ENCODE data around the gene TCF12. TPM values are rescaled to one million over a fixed set of nuclear protein-coding genes. Genes with fewer than 3 reads are reported as not detected.
A peak's percentile ranks its signal among the peaks of the same experiment; 100 is the strongest.

Gene TCF12
- total RNA-seq, 2 experiments from 2014 or later = 55.8 to 59.4 TPM

DNA sequence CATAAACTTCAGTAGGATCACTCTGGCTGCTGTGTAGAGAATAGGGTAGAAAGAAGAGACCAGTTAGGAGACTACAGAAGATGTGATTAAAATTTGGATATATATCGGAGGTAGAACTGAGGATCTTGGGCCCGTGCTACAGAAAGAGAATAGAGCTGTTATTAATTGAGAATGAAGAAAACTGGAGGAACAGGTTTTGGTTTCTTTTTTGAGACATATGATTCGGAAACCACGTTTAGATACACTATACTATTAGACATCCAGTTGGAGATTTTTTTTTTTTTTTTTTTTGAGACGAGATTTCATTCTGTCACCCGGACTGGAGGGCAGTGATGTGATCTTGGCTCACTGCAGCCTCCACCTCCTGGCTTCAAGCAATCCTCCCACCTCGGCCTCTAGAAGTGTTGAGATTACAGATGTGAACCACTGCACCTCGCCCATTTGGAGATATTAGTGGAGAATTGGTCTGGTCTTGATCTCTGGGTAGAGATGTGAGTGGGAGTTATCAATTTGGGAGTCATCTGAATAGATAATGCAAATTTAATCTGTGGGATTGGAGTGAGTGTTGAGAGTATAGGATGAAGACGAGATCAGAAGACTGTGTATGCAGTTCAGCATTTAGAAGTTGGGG lies 50.9 kb downstream of the TCF12 start:
- H3K27ac Mint-ChIP-seq = no peak overlapping the region
- H3K4me3 Mint-ChIP-seq = no peak overlapping the region
- H3K4me1 Mint-ChIP-seq = peaks cover 58% of the 10 kb centered on the region

DNA sequence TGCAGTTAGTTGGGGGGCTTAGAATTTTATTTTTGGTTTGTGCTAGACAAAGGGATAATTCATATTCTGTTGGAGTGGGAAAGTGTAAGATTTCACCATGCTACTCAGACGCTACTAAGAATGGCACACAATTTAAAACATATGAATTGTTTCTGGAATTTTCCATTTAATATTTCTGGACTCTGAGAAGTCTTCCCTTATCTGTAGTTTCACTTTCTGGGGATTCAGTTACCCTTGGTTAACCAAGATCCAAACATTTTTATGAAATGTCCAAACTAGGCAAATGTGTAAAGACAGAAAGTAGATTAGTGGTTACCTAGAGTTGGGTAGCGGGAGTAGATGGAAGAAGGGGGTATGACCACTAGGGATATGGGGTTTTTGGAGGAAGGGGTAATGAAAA lies 53.1 kb downstream of the TCF12 start:
- H3K36me3 Mint-ChIP-seq = peaks cover 15% of the 10 kb centered on the region
- peaks cover 54% of the 10 kb centered on the region for H3K4me1 Mint-ChIP-seq
- peaks cover 4% of the 10 kb centered on the region for H3K9me3 Mint-ChIP-seq
- H3K4me3 Mint-ChIP-seq = no peak overlapping the region
- H3K27ac Mint-ChIP-seq = no peak overlapping the region
- no peaks in the 10 kb centered on the region for H3K27me3 Mint-ChIP-seq
- DNase-seq = no peak

More for the DNA sequence above, 50.9 kb downstream of the TCF12 start:
- H3K9me3 Mint-ChIP-seq = peaks cover 4% of the 10 kb centered on the region
- H3K27me3 Mint-ChIP-seq = no peaks in the 10 kb centered on the region
- DNase-seq = no peak
- H3K36me3 Mint-ChIP-seq = peaks cover 15% of the 10 kb centered on the region

DNA sequence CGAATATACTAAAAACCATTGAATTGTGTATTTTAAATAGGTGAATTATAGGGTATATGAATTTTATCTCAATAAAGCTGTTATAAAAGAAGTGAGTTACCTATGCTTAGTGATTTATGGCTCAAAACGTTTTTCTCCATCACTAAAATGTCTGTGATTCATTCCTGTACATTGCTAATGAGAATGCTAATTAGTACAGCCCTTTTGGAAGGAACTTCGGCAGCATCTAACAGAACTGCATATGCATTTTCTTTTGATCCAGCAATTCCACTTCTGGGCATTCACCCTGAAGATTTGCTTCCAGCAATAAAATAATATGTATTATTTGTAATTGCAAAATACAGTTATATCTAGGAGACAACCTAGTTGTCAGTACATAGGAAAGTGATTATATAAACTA lies 53.6 kb downstream of the TCF12 start:
- peaks cover 4% of the 10 kb centered on the region for H3K9me3 Mint-ChIP-seq
- H3K4me3 Mint-ChIP-seq = no peak overlapping the region
- H3K27me3 Mint-ChIP-seq = no peaks in the 10 kb centered on the region
- H3K27ac Mint-ChIP-seq = no peak overlapping the region
- H3K4me1 Mint-ChIP-seq = peaks cover 56% of the 10 kb centered on the region
- no peak for DNase-seq
- peaks cover 15% of the 10 kb centered on the region for H3K36me3 Mint-ChIP-seq

DNA sequence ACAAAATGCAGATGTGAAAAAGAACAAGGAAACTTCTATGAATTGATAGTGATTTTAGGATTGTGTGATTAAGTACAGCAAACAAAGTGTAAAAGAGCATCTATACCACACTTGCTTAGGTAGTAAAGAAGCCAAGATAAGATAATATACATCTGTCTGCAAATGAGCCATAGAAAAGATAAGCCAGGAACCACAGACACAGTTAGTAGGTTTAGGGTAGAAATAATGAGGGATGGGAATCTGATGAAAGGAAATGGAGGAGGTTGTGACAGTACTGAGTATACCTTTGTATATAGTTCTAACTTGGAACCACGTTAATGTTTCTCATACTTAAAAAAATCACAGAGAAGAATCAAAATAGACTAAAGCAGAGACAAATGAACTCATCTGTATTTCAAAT lies 54.0 kb downstream of the TCF12 start:
- Mint-ChIP-seq H3K4me3 (no peak overlapping the region), H3K9me3 (peaks cover 4% of the 10 kb centered on the region), H3K4me1 (peaks cover 55% of the 10 kb centered on the region), H3K36me3 (peaks cover 15% of the 10 kb centered on the region), H3K27me3 (no peaks in the 10 kb centered on the region), H3K27ac (peak overlapping the region; percentile 59)
- DNase-seq = no peak

DNA sequence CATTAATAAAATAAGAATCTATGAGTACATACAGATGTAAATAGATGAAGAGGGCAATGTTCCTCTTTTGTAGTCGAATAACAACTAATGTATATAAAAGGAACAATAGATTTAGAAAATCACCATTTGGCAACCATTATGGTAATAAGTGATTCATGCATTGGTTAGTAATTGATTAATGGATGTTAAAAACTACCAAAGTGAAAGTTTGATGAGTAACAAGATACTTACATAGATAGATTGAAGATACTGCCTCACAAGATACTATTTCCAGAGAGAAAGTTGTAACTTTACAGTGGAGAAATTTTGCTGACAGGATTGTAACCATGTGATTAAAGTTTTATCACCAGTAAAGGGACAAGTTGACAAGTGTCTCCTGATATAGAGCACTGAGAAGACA lies 55.0 kb downstream of the TCF12 start:
- H3K36me3 Mint-ChIP-seq = peaks cover 15% of the 10 kb centered on the region
- no peak overlapping the region for H3K27ac Mint-ChIP-seq
- no peaks in the 10 kb centered on the region for H3K27me3 Mint-ChIP-seq
- no peak overlapping the region for H3K4me3 Mint-ChIP-seq
- peaks cover 4% of the 10 kb centered on the region for H3K9me3 Mint-ChIP-seq
- no peak for DNase-seq
- H3K4me1 Mint-ChIP-seq = peaks cover 50% of the 10 kb centered on the region

DNA sequence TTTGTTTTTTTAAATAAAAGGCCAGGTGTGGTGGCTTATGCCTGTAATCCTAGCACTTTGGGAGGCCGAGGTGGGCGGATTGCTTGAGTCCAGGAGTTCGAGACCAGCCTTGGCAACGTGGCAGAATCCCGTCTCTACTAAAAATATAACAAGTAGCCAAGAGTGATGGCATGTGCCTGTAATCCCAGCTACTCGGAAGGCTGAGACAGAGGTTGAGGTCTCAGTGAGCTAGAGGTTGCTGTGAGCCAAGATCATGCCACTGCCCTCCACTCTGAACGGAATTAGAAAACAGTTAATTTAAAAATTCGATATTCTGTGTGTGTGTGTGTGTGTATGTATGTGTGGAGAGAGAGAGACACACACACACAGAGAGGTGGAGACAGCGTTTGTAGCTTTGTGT lies 58.8 kb downstream of the TCF12 start:
- Mint-ChIP-seq H3K27me3 (no peaks in the 10 kb centered on the region), H3K4me1 (peaks cover 42% of the 10 kb centered on the region), H3K36me3 (no peaks in the 10 kb centered on the region), H3K27ac (no peak overlapping the region), H3K4me3 (no peak overlapping the region), H3K9me3 (no peaks in the 10 kb centered on the region)
- DNase-seq = no peak

DNA sequence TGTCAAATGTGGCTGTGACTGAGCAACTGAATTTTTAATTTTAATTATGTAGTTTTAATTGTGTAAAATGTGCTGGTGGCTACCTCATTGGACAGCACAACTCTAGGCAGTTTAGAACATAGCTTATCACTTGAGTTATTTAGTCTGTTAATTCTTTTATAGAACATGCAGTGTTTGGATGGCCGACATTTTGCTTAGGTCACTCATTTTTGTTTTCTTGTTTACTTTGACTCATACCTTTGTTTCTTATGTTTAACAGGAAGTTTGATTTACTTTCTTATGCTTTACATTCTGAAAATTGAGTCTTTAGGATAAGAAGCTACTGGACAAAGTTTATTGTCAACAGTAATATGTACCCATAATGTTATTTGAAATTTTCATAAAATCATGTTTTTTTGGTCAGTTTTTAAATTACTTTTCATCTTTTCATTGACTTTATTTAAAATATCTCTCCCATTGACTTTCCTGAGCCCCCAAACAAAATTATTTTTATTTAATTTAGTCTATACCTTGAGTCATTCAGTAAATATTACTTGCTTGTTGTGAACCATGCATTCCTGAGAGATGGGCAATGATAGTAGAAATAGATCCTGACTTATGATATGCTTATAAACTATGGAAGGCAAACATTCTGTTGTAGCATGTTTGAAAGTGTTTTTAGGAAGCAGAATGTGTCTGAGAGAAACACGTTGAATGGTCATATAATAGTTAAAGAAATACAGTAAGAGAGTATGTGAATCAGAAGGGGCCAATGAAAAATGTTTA lies 60.6 kb downstream of the TCF12 start:
- DNase-seq = no peak
- Mint-ChIP-seq H3K27ac (no peak overlapping the region), H3K9me3 (no peaks in the 10 kb centered on the region), H3K36me3 (no peaks in the 10 kb centered on the region), H3K4me3 (no peak overlapping the region), H3K27me3 (no peaks in the 10 kb centered on the region), H3K4me1 (peaks cover 34% of the 10 kb centered on the region)

DNA sequence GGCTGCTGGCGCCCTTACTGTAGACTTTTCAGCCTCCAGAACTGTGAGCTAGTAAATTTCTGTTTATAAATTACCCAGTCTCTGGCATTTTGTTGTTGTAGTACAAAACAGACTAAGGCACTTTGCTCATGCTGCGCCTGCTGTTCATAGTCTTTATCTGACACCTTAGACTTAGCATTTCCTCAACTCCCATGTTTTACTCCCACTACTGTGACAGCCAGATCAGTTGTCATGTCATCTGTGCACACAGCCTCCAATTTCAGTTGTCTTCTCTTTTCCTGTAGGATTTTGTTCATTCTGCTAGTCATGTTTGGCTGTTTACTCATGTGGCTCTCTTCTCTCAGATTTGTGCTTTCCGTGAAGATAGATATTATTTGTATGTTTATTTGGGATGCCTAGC lies 62.0 kb downstream of the TCF12 start:
- Mint-ChIP-seq H3K36me3 (no peaks in the 10 kb centered on the region), H3K27ac (no peak overlapping the region), H3K9me3 (no peaks in the 10 kb centered on the region), H3K4me3 (no peak overlapping the region), H3K4me1 (peaks cover 44% of the 10 kb centered on the region), H3K27me3 (no peaks in the 10 kb centered on the region)
- no peak for DNase-seq

DNA sequence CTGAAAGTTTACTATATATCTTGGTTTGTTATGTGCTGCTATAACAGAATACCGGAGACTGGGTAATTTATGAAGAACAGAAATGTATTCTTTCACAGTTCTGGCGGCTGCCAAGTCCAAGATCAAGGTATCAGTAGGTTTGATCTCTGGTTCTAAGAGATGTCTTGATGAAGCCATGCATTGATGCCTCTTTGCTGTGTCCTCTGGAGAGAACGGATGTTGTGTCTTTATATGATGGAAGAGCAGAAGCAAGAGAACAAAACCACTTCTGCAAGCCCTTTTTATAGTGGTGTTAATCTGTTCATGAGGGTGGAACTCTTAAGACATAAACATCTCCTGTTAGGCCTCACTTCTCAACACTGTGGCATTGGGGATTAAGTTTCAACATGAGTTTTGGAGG lies 62.7 kb downstream of the TCF12 start:
- no peak for DNase-seq
- H3K36me3 Mint-ChIP-seq = no peaks in the 10 kb centered on the region
- H3K9me3 Mint-ChIP-seq = no peaks in the 10 kb centered on the region
- H3K27me3 Mint-ChIP-seq = no peaks in the 10 kb centered on the region
- no peak overlapping the region for H3K27ac Mint-ChIP-seq
- peaks cover 47% of the 10 kb centered on the region for H3K4me1 Mint-ChIP-seq
- no peak overlapping the region for H3K4me3 Mint-ChIP-seq

DNA sequence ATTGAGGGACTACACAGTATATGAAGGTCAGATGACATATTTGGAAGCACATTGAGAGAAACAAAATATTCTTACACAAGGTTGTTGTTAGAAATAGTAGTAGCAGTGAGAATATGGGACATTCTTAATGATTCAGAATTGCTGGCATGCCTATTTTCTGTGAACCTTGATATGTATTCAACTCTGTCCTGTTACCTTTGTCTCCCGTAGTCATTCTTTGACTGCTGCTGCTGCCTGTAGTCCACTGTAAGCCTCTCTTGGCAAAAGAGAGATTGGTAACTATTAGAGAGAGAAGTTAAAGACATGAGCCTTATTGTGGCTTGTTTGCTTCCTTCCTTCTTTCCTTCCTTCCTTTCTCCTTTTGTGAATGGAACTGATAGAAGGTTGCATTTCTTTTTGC lies 64.5 kb downstream of the TCF12 start:
- H3K27ac Mint-ChIP-seq = no peak overlapping the region
- H3K36me3 Mint-ChIP-seq = no peaks in the 10 kb centered on the region
- no peak for DNase-seq
- H3K4me3 Mint-ChIP-seq = no peak overlapping the region
- H3K4me1 Mint-ChIP-seq = peaks cover 56% of the 10 kb centered on the region
- no peaks in the 10 kb centered on the region for H3K27me3 Mint-ChIP-seq
- no peaks in the 10 kb centered on the region for H3K9me3 Mint-ChIP-seq

DNA sequence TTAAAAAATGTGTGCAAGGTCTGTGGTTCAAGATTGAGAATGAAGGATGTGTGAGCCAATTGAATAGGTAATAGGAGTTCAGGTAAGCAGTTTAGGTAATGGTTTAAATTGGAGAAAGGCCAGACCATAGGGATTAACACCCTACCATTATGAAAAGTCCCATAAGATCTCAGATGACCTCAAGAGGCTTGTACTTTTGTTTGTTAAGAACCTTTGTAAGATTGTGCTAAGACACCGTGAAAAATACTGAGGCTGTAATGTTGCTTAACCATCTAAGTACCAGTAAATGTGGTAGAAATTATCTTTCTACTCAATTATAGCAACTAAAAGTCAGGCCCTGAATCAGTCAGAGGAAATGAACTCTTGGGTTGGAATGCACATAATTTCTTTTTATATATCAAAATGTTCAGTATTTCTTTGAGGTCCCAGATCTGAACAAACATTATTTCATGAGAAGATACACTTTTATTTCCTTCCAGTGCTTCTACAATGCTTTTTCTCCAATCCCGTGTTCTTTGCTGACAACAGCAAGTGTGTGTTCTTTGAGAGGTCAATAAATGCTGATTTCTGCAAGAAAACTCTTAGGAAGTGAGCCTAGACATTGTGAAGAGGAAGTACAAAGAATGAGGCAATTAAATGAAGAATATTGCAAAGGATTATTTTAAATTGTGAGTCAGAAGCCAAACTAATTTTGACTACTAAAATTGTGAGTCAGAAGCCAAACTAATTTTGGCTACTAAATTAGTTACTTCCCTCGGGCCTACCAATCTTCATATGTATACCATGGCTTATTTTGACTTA lies 66.4 kb downstream of the TCF12 start:
- peak overlapping the region; percentile 8 for H3K27ac Mint-ChIP-seq
- no peaks in the 10 kb centered on the region for H3K27me3 Mint-ChIP-seq
- H3K4me3 Mint-ChIP-seq = no peak overlapping the region
- H3K9me3 Mint-ChIP-seq = no peaks in the 10 kb centered on the region
- H3K36me3 Mint-ChIP-seq = no peaks in the 10 kb centered on the region
- no peak for DNase-seq
- H3K4me1 Mint-ChIP-seq = peaks cover 64% of the 10 kb centered on the region

DNA sequence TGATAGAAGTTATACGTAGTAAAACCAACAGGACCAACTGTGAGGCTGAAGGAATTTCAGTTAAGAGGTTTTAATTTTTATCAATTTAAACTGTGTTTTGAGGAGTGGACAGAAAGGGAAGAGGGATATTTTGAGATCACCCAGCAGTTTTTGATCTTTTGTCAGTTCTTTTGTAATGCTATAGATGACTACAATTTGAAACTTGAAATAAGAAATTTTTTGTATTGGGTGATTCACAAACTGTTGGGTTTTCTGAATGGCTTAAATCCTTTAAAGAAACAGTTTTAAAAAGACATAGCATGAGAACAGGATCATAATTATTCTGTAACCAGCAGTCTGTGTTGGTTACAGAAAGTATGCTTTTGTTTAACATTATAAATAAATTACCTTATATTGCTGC lies 67.4 kb downstream of the TCF12 start:
- no peak for DNase-seq
- Mint-ChIP-seq H3K27ac (no peak overlapping the region), H3K9me3 (no peaks in the 10 kb centered on the region), H3K4me1 (peaks cover 60% of the 10 kb centered on the region), H3K36me3 (peaks cover under 1% of the 10 kb centered on the region), H3K27me3 (no peaks in the 10 kb centered on the region), H3K4me3 (no peak overlapping the region)

DNA sequence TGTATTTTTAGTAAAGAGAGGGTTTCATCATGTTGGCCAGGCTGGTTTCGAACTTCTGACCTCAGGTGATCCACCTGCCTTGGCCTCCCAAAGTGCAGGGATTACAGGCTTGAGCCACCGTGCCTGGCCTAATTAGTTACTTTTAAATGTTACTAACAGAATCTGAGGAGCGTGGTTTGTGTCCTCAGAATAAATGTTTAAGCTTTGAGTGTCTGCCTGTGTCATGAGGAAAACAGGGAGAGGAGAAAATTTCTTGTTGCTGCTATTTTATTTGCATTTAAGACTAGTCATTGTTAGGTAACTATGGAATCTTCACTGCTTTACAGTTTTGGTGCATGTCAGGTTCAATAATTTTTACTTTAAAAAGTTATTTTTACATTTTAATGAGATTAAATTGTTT lies 68.8 kb downstream of the TCF12 start:
- no peaks in the 10 kb centered on the region for H3K27me3 Mint-ChIP-seq
- H3K4me3 Mint-ChIP-seq = no peak overlapping the region
- no peaks in the 10 kb centered on the region for H3K9me3 Mint-ChIP-seq
- H3K4me1 Mint-ChIP-seq = peaks cover 54% of the 10 kb centered on the region
- H3K27ac Mint-ChIP-seq = no peak overlapping the region
- peaks cover 7% of the 10 kb centered on the region for H3K36me3 Mint-ChIP-seq
- DNase-seq = no peak

DNA sequence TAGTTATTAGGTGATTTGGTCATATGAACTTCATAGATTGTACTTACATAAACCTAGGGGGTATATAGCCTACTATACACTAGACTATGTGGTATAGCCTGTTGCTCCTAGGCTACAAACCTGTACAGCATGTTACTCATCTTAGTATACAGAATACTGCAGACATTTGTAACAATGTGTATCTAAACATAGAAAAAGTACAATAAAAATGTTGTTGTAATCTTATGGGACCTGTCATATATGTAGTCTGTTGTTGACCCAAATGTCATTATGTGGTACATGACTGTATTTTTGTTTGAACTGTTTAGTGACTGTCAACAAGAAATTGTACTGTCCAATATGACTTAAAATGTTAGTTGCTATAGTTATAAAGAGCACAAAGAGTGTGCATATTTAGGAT lies 69.8 kb downstream of the TCF12 start:
- Mint-ChIP-seq H3K36me3 (peaks cover 15% of the 10 kb centered on the region), H3K4me1 (peaks cover 53% of the 10 kb centered on the region), H3K27ac (no peak overlapping the region), H3K9me3 (no peaks in the 10 kb centered on the region), H3K27me3 (no peaks in the 10 kb centered on the region), H3K4me3 (no peak overlapping the region)
- DNase-seq = no peak

DNA sequence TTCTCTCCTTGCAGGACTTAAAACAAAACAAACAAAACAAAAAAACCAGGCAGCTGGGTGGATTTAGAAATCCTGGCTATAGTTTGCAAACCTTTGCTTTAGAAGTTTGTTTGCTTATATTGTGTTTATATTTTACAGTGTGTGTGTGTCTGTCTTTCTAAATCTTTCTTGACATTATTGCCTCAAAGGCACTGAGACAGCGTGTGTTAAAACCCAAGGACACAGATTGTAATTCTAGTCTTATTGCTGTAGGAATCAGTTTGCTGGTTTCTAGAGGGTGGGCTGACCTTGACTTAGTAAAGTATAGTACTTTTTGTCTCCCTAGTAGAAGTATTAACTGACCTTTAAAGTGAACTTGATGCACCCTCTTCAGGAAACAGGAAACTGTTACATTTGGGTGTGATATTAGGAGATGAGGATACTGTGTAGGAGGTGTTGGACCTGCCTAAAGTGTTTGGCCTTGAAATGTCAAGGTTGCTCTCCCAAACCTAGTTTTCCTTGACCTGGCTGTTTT lies 71.0 kb downstream of the TCF12 start:
- no peak for DNase-seq
- Mint-ChIP-seq H3K4me3 (no peak overlapping the region), H3K9me3 (no peaks in the 10 kb centered on the region), H3K36me3 (peaks cover 26% of the 10 kb centered on the region), H3K4me1 (peaks cover 49% of the 10 kb centered on the region), H3K27me3 (no peaks in the 10 kb centered on the region), H3K27ac (no peak overlapping the region)

Measured in activated naive CD8-positive, alpha-beta T cell treated with anti-CD3 and anti-CD28 coated beads for 36 hours (primary cell).